Stimulated activated CD4-positive, alpha-beta T cell treated with anti-CD3 and anti-CD28 coated beads, Interleukin-12 subunit alpha, Interleukin-12 subunit beta, amount 100 ng/mL, for 24 hours (primary cell): Measurements from ENCODE around the gene PLA2G4B.

Source experiments
- DNase-seq, 2 experiments: peaks; one replicate each; pipeline ENCODE4 v3.0.0-alpha.2; 2020; ENCODE audit warnings: low read depth in 2 of 2

The PLA2G4B gene

DNA sequence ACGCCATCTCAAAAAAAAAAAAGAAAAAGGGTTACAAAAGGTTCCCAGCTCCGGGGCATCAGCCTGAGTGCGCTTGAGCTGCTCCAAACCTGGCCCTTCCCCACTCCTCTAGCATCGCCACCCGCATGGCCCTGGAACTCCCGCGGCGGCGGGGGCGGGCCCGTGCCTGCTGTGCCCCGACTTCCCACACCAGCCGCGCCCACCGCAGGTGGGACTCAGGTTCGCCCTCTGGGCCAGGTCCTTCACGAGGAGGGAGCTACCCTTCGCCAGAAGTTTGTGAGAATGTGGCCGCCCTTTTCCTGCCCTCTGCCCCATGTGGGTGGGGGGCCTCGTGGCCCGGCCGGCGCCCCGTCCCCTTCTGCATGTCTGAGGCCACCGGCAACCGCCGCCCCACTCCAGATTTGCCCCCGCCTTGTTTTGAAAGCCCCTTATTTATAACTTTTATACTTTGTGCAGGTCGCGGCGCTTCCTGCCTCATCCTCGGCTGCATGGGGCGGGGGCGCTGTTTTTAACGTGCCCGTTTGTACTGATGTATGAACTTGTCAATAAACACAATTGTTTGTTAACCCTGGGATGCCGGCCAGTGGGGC, 11.3 kb upstream of the PLA2G4B start:
- DNase-seq, result no peak

DNA sequence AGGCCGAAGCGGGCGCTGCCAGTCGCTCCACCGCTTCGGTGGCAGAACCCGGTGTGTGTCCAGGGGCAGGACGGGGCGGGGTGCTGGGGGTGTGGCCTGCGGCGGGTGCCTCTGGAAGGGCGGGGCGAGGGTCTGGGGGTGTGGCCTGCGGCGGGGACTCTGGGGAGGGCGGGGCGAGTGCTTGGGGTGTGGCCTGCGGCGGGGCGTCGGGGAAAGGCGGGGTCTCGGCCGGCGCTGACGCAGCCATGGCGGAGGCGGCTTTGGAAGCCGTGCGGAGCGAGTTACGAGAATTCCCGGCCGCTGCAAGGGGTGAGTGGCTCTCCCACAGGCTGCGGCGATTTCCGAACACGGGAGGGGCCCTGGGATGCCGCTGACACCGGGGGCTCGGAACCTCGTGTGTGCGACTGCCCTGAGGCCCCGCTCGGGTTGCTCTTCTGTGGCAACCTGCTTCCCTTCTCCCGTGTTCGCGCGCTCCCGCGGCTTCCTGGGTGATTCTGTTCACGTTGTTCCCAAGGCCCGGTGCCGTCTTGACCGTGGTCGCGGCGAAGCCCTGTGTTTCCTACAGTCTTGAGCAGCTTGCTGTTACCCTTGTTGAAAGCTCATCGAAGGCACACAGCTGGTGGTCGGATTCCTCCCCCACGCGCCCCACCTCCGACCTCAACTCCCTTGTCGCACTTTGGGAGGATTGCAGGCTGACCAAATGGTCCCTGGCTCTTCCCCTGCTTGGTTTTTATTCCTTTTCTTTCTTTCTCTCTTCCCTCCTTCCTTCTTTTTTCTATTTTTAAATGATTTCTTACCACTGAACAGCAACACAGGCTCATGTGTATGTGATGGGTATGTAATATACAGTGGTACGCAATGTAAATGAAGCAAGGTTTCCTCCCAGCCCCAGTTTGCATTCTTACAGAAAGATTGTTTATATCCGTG, 10.5 kb upstream of the PLA2G4B start, which contains the start of gene JMJD7:
Gene JMJD7 (plus strand): TSS at position 213 of the 927 bp plus-strand sequence. CDS start 33 bp downstream, at position 246.
- DNase-seq, result peak; percentile 89 to 96

GRCh38 chr15:41828807-41829141, 9.9 kb upstream of the PLA2G4B start:
- DNase-seq, result no peak

- no peak for DNase-seq
Observed at GRCh38 chr15:41829959-41830646, 8.5 kb upstream of the PLA2G4B start.

DNA sequence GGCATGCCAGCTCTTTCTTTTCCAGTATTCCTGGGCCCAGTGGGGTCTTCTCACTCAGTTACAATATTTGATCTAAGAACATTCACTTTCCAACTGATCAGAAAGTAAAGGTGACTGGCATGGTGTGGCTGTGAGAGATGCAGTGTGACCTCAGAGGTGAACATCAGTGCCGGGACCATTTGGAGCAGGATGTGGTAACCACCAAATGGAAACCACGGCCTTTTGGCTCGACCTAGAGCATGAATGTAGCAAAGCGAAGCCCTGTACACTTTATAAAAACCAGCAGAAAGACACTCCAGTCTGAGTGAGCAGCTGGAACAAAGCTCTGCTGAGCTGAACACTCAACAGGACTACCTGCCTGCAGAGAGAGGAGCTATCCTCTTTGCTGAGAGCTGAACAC, 7.4 kb upstream of the PLA2G4B start:
- DNase-seq, result peak in 1 of 2 experiments; percentile 32

- no peak for DNase-seq
Observed at GRCh38 chr15:41832208-41832607, 6.4 kb upstream of the PLA2G4B start.

DNA sequence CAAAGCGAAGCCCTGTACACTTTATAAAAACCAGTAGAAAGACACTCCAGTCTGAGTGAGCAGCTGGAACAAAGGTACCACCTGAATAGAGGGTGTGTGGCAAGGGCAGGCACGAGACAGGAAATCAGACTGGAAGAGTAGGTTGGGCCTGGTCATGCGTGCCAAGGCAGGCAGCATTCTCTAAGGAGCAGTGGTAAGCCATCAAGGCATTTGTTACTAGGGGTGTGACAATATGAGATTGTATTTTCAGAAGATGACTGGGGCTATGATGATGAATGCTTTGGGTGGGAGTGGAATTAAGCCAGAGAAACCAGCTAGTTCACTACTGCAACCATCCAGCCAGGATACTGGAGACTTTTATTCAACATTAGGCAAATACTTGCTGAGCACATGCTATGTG, 5.8 kb upstream of the PLA2G4B start:
- DNase-seq, result no peak

GRCh38 chr15:41834096-41834495, 4.6 kb upstream of the PLA2G4B start:
- DNase-seq, result no peak

DNA sequence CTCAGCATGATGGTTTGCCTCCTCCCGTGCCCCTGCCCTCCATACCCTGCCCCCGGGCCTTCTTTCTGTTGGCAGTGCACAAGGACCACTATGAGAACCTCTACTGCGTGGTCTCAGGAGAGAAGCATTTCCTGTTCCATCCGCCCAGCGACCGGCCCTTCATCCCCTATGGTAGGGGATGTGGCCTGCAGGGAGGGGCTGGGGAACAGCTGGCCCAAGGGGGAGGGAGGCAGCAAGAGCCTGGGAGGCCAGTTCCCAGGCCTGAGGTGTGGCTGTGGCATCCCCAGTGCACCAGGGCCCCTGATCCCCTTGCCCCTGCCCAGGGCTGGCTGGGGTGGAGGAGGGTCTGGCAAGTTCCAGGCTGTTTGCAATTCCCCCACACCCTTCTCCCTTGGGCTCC, 2.6 kb upstream of the PLA2G4B start:
- no peak for DNase-seq

- DNase-seq, result no peak
Observed at GRCh38 chr15:41836713-41837454, 1.8 kb upstream of the PLA2G4B start.

DNA sequence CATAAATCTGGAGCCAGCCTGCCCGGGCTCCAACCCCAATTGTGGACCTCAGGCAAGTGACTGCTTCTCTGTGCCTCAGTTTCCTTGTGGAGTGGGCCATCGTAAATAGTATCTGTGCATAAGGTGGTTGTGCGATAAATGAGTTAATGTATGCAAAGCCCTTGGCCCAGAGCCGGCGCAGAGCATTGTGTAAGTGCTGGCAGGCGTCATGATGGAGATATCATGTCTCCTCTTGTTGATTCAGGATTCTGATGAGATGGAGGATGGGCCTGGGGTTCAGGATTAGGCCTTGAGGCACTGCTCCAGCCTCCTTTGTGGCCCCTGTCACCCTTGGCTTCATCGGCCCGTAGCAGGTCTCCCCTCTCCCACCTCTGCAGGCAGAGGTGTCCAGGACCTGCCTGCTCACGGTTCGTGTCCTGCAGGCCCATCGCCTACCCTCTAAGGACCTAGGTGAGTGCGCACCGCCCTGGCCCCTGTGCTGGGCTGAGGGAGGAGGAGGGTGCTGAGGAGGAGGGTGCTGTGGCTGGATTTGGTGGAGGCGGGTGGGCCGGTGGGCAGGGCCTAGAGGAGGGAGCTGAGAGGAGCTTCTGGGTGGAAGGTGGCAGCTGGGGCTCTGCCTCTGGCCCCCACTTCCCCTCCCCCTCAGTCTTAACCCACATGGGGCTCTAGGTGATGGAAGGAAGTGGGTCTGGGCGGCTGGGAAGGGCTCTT, 1.3 kb downstream of the PLA2G4B start:
- no peak for DNase-seq

- no peak for DNase-seq
Observed at GRCh38 chr15:41840673-41841072, 2.0 kb downstream of the PLA2G4B start.

GRCh38 chr15:41841131-41841530, 2.5 kb downstream of the PLA2G4B start:
- no peak for DNase-seq

- no peak for DNase-seq
Observed at GRCh38 chr15:41842229-41842628, 3.6 kb downstream of the PLA2G4B start.

GRCh38 chr15:41843571-41843970, 4.9 kb downstream of the PLA2G4B start:
- DNase-seq, result no peak

- DNase-seq, result no peak
Observed at GRCh38 chr15:41844814-41845213, 6.2 kb downstream of the PLA2G4B start.

DNA sequence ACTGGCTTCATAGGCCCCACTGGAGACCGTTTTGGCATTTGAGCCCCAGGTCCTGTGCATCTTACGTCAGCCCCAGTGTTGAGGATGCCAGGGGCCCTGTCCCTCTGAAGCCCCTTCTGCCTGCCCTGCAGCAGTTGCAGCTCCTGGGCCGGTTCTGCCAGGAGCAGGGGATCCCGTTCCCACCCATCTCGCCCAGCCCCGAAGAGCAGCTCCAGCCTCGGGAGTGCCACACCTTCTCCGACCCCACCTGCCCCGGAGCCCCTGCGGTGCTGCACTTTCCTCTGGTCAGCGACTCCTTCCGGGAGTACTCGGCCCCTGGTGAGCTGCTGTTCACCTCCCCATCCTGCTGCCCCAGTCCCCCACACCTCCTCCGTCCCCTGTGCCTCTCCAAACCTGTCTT, 8.6 kb downstream of the PLA2G4B start:
- no peak for DNase-seq

DNA sequence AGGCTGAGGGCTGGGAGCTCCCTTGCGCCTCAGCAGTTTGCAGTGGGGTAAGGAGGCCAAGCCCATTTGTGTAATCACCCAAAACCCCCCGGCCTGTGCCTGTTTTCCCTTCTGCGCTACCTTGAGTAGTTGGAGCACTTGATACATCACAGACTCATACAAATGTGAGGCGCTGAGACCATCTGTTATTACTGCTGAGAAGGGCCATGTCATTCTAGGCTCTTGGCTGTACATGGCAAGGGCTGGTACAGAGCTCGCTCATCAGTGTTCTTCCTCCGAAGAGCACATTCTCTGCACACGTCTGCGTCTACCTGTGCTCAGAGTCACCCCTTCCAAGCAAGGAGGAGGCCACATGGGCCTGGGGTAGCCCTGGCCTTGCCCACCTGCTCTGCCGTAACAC, 9.3 kb downstream of the PLA2G4B start:
- no peak for DNase-seq

GRCh38 chr15:41848631-41849030, 10.0 kb downstream of the PLA2G4B start:
- peak in 1 of 2 experiments; percentile 37 for DNase-seq

GRCh38 chr15:41849204-41849603, 10.6 kb downstream of the PLA2G4B start:
- no peak for DNase-seq

DNA sequence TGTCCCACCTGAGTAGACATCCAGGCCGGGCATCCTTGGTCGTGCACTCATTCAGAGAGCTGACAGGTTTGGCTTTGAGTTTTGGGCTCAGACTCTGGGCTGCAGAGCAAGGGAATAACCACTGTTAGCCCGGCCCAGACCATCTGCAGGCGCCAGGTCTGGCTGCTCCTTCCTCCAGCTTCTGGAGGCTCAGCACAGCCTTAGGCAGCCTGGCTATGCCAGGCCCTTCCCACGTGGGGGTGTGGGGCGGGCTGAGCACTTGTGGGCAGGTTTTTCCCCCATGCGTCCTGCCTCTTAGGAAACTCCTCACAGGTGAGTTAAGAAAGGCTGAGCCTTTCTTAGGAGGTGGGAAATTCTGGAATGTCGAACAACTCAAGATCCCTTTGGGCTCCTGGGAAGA, 11.2 kb downstream of the PLA2G4B start:
- DNase-seq, result no peak
